K562 (cell line): ENCODE measurements around the gene METTL24.

Experiments
- ATF2 ChIP-seq: sonication (generic); formaldehyde crosslinking; IDR thresholded peaks from 2 replicates; pipeline ENCODE4 v1.8.1; 2022; ENCODE audit warnings: missing genetic modification reagents
- HMGXB4 ChIP-seq: sonication (generic); formaldehyde crosslinking; IDR thresholded peaks from 2 replicates; pipeline ENCODE4 v1.8.1; 2023; ENCODE audit warnings: mild to moderate bottlenecking, missing genetic modification reagents
- HNRNPLL ChIP-seq: fragments of 200-400 bp; formaldehyde crosslinking; IDR thresholded peaks from 2 replicates; pipeline ENCODE4 v1.6.1; 2017; ENCODE audit warnings: low read length, low read depth, mild to moderate bottlenecking; ENCODE audit not compliant: poor library complexity, severe bottlenecking
- L3MBTL2 ChIP-seq: fragments of 450-650 bp; IDR thresholded peaks from 2 replicates; pipeline ENCODE4 v1.6.1; 2016; ENCODE audit warnings: mild to moderate bottlenecking, moderate library complexity
- NFE2 ChIP-seq: IDR thresholded peaks from 2 replicates; pipeline ENCODE4 v1.6.1; 2014; ENCODE audit warnings: antibody characterized with exemption, low read depth
- PCBP1 ChIP-seq: fragments of 200-400 bp; formaldehyde crosslinking; IDR thresholded peaks from 2 replicates; pipeline ENCODE4 v1.6.1; 2018; ENCODE audit warnings: mild to moderate bottlenecking, low read depth, low read length; ENCODE audit not compliant: poor library complexity, severe bottlenecking
- POLR2A ChIP-seq: fragments of 450-650 bp; conservative IDR thresholded peaks from 2 replicates; pipeline ENCODE4 v1.6.1; 2016
- SMC3 ChIP-seq: conservative IDR thresholded peaks from 2 replicates; pipeline ENCODE4 v1.6.1; 2011; ENCODE audit warnings: low read depth, low read length, improper control_type of control experiment; ENCODE audit not compliant: insufficient read depth
- XRCC5 ChIP-seq: fragments of 200-400 bp; formaldehyde crosslinking; IDR thresholded peaks from 2 replicates; pipeline ENCODE4 v1.6.1; 2017; ENCODE audit warnings: low read depth, mild to moderate bottlenecking, low read length
- ZNF124 ChIP-seq: sonication (generic); formaldehyde crosslinking; IDR thresholded peaks from 2 replicates; pipeline ENCODE4 v1.8.1; 2022; ENCODE audit warnings: missing genetic modification reagents
- TF ChIP-seq, protein P1 (sequence below), 3 experiments: IDR thresholded peaks in 2 of 3; conservative IDR thresholded peaks in 1 of 3; 2 replicates each; pipeline ENCODE4 v1.5.1; 2011 to 2012; ENCODE audit warnings: low read length in 3 of 3, mild to moderate bottlenecking in 3 of 3, control low read depth in 2 of 3, improper control_type of control experiment in 1 of 3, inconsistent platforms in 1 of 3, low read depth in 1 of 3, mixed read lengths in 1 of 3, moderate library complexity in 1 of 3; ENCODE audit not compliant: insufficient read depth in 2 of 3

- TF ChIP-seq ZNF124 (CRISPR knock-in tag) = no peak
- TF ChIP-seq PCBP1 = no peak
- no peak for TF ChIP-seq POLR2A
- TF ChIP-seq NFE2 = no peak
- no peak for TF ChIP-seq ATF2 (CRISPR knock-in tag)
- no peak for TF ChIP-seq SMC3
- no peak for TF ChIP-seq L3MBTL2
- TF ChIP-seq XRCC5 = no peak
- TF ChIP-seq HMGXB4 (CRISPR knock-in tag) = no peak
- TF ChIP-seq HNRNPLL = no peak
- TF ChIP-seq, protein P1, sequence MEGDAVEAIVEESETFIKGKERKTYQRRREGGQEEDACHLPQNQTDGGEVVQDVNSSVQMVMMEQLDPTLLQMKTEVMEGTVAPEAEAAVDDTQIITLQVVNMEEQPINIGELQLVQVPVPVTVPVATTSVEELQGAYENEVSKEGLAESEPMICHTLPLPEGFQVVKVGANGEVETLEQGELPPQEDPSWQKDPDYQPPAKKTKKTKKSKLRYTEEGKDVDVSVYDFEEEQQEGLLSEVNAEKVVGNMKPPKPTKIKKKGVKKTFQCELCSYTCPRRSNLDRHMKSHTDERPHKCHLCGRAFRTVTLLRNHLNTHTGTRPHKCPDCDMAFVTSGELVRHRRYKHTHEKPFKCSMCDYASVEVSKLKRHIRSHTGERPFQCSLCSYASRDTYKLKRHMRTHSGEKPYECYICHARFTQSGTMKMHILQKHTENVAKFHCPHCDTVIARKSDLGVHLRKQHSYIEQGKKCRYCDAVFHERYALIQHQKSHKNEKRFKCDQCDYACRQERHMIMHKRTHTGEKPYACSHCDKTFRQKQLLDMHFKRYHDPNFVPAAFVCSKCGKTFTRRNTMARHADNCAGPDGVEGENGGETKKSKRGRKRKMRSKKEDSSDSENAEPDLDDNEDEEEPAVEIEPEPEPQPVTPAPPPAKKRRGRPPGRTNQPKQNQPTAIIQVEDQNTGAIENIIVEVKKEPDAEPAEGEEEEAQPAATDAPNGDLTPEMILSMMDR (IDR thresholded peaks at IDR 0.05 in 2 of 3, conservative IDR thresholded peaks at IDR 0.05 in 1 of 3; ENCODE audit: insufficient read depth in 2 of 3, low read depth in 1 of 3, low read length in 3 of 3) = peak; percentile 43 to 61 (median 50)
These were observed 16.2 kb downstream of the METTL24 start for GRCh38 chr6:110341663-110342596.
